Measurements from ENCODE around the gene HFE. TPM values are rescaled to one million over a fixed set of nuclear protein-coding genes. Genes with fewer than 3 reads are reported as not detected.

HFE gene
- total RNA-seq, 1 donor from 2014 or later = 1.7 TPM

- Mint-ChIP-seq H3K36me3 (ENCODE audit: low read depth) (peaks cover 12% of the 10 kb centered on the region), H3K9me3 (peaks cover 7% of the 10 kb centered on the region), H3K4me3 (peak overlapping the region; percentile 95), H3K4me1 (peaks cover 22% of the 10 kb centered on the region), H3K27ac (ENCODE audit: unreplicated experiment) (peak overlapping the region; percentile 82), H3K27me3 (ENCODE audit: low read depth) (peaks cover 6% of the 10 kb centered on the region)
- DNase-seq (ENCODE audit: low read depth, low spot score) = no peak
- TF ChIP-seq CTCF (conservative IDR thresholded peaks at IDR 0.05) = no peak
Observed at GRCh38 chr6:26103141-26103769, 16.0 kb downstream of the HFE start.

- Mint-ChIP-seq H3K9me3 (peaks cover 7% of the 10 kb centered on the region), H3K36me3 (ENCODE audit: low read depth) (peaks cover 12% of the 10 kb centered on the region), H3K4me1 (peaks cover 22% of the 10 kb centered on the region), H3K27me3 (ENCODE audit: low read depth) (peaks cover 6% of the 10 kb centered on the region), H3K4me3 (peak overlapping the region; percentile 95), H3K27ac (ENCODE audit: unreplicated experiment) (peak overlapping the region; percentile 82)
- peak; percentile 69 for DNase-seq (ENCODE audit: low read depth, low spot score)
- TF ChIP-seq CTCF (conservative IDR thresholded peaks at IDR 0.05) = peak; percentile 58
Observed at GRCh38 chr6:26103770-26104456, 16.7 kb downstream of the HFE start.

- peaks cover 6% of the 10 kb centered on the region for H3K27me3 Mint-ChIP-seq (ENCODE audit: low read depth)
- H3K4me1 Mint-ChIP-seq = peaks cover 22% of the 10 kb centered on the region
- H3K27ac Mint-ChIP-seq (ENCODE audit: unreplicated experiment) = peak overlapping the region; percentile 82
- no peak for TF ChIP-seq CTCF (conservative IDR thresholded peaks at IDR 0.05)
- peak overlapping the region; percentile 95 for H3K4me3 Mint-ChIP-seq
- peaks cover 12% of the 10 kb centered on the region for H3K36me3 Mint-ChIP-seq (ENCODE audit: low read depth)
- peaks cover 7% of the 10 kb centered on the region for H3K9me3 Mint-ChIP-seq
- no peak for DNase-seq (ENCODE audit: low read depth, low spot score)
Observed at GRCh38 chr6:26104457-26105108, 17.4 kb downstream of the HFE start.

GRCh38 chr6:26105109-26105730 lies 18.0 kb downstream of the HFE start:
- Mint-ChIP-seq H3K27me3 (ENCODE audit: low read depth) (peaks cover 6% of the 10 kb centered on the region), H3K4me1 (peaks cover 22% of the 10 kb centered on the region), H3K36me3 (ENCODE audit: low read depth) (peaks cover 12% of the 10 kb centered on the region), H3K9me3 (peaks cover 7% of the 10 kb centered on the region), H3K4me3 (peak overlapping the region; percentile 41), H3K27ac (ENCODE audit: unreplicated experiment) (no peak overlapping the region)
- no peak for DNase-seq (ENCODE audit: low read depth, low spot score)
- TF ChIP-seq CTCF (conservative IDR thresholded peaks at IDR 0.05) = no peak

GRCh38 chr6:26105842-26106241 lies 18.6 kb downstream of the HFE start:
- H3K36me3 Mint-ChIP-seq (ENCODE audit: low read depth) = peaks cover 12% of the 10 kb centered on the region
- no peak for DNase-seq (ENCODE audit: low read depth, low spot score)
- peaks cover 22% of the 10 kb centered on the region for H3K4me1 Mint-ChIP-seq
- peaks cover 7% of the 10 kb centered on the region for H3K9me3 Mint-ChIP-seq
- no peak overlapping the region for H3K27ac Mint-ChIP-seq (ENCODE audit: unreplicated experiment)
- peaks cover 6% of the 10 kb centered on the region for H3K27me3 Mint-ChIP-seq (ENCODE audit: low read depth)
- H3K4me3 Mint-ChIP-seq = no peak overlapping the region
- TF ChIP-seq CTCF (conservative IDR thresholded peaks at IDR 0.05) = no peak

All from neural crest cell (in vitro differentiated cells).